H9 (cell line): ENCODE results near the gene OR2T29. TPM values are rescaled to one million over a fixed set of nuclear protein-coding genes. Genes with fewer than 3 reads are reported as not detected.
"Not testable (repeated sequence)": the region's sequence is repeated elsewhere in the genome, so short reads cannot be mapped to it uniquely, and the experiment has no call there.

Experiments
- DNase-seq: peaks from one replicate; pipeline ENCODE4 v3.0.0-alpha.2; 2017
- H2AFZ ChIP-seq: one replicate; pipeline ENCODE4 v1.6.1; 2013; ENCODE audit warnings: mild to moderate bottlenecking, low read length, control low read depth, moderate library complexity
- H2AK5ac ChIP-seq: 2 replicates; pipeline ENCODE4 v1.6.1; 2013; ENCODE audit warnings: low read length, control low read depth, mixed read lengths; ENCODE audit not compliant: insufficient read length
- H2BK120ac ChIP-seq: one replicate; pipeline ENCODE4 v1.6.1; 2013; ENCODE audit warnings: low read depth, mild to moderate bottlenecking, low read length, control low read depth, inconsistent platforms; ENCODE audit not compliant: poor library complexity, severe bottlenecking
- H2BK12ac ChIP-seq: 2 replicates; pipeline ENCODE4 v1.6.1; 2013; ENCODE audit warnings: low read length, control low read depth, mixed read lengths, low read depth; ENCODE audit not compliant: insufficient read length
- H2BK15ac ChIP-seq: 2 replicates; pipeline ENCODE4 v1.6.1; 2013; ENCODE audit warnings: low read depth, low read length, control low read depth
- H2BK20ac ChIP-seq: one replicate; pipeline ENCODE4 v1.6.1; 2013; ENCODE audit warnings: low read depth, mild to moderate bottlenecking, low read length, control low read depth, inconsistent platforms; ENCODE audit not compliant: poor library complexity, severe bottlenecking
- H2BK5ac ChIP-seq: 2 replicates; pipeline ENCODE4 v1.6.1; 2013; ENCODE audit warnings: low read length, control low read depth, mixed read lengths; ENCODE audit not compliant: insufficient read length
- H3K14ac ChIP-seq: 2 replicates; pipeline ENCODE4 v1.6.1; 2013; ENCODE audit warnings: low read length, control low read depth; ENCODE audit not compliant: insufficient read depth
- H3K18ac ChIP-seq: 2 replicates; pipeline ENCODE4 v1.6.1; 2013; ENCODE audit warnings: low read depth, mild to moderate bottlenecking, mixed read lengths, low read length, control low read depth; ENCODE audit not compliant: insufficient read length
- H3K23ac ChIP-seq: 2 replicates; pipeline ENCODE4 v1.6.1; 2013; ENCODE audit warnings: low read length, control low read depth, mixed read lengths, low read depth; ENCODE audit not compliant: insufficient read length
- H3K23me2 ChIP-seq: 2 replicates; pipeline ENCODE4 v1.6.1; 2013; ENCODE audit warnings: low read depth, mild to moderate bottlenecking, mixed read lengths, low read length, control low read depth; ENCODE audit not compliant: insufficient read length, poor library complexity, severe bottlenecking
- H3K27ac ChIP-seq: 2 replicates; pipeline ENCODE4 v1.5.1; 2013; ENCODE audit warnings: low read length, control low read depth, mixed read lengths, low read depth; ENCODE audit not compliant: insufficient read length
- H3K27me3 ChIP-seq: 2 replicates; pipeline ENCODE4 v1.6.1; 2013; ENCODE audit warnings: low read length, control low read depth, inconsistent platforms; ENCODE audit not compliant: insufficient read depth
- H3K4ac ChIP-seq: 2 replicates; pipeline ENCODE4 v1.6.1; 2013; ENCODE audit warnings: low read depth, mild to moderate bottlenecking, control low read depth, inconsistent platforms, low read length, moderate library complexity
- H3K4me1 ChIP-seq: 2 replicates; pipeline ENCODE4 v1.6.1; 2013; ENCODE audit warnings: low read length, control low read depth, inconsistent platforms; ENCODE audit not compliant: insufficient read depth
- H3K4me2 ChIP-seq: 2 replicates; pipeline ENCODE4 v1.6.1; 2013; ENCODE audit warnings: low read length, control low read depth, mixed read lengths; ENCODE audit not compliant: insufficient read length, insufficient read depth
- H3K56ac ChIP-seq: 2 replicates; pipeline ENCODE4 v1.6.1; 2013; ENCODE audit warnings: low read depth, mild to moderate bottlenecking, mixed read lengths, low read length, control low read depth; ENCODE audit not compliant: insufficient read length
- H3K79me1 ChIP-seq: 2 replicates; pipeline ENCODE4 v1.6.1; 2013; ENCODE audit warnings: low read depth, mild to moderate bottlenecking, moderate library complexity, low read length, control low read depth, inconsistent platforms; ENCODE audit not compliant: insufficient read depth, poor library complexity, severe bottlenecking
- H3K79me2 ChIP-seq: 2 replicates; pipeline ENCODE4 v1.6.1; 2013; ENCODE audit warnings: low read length, control low read depth, inconsistent platforms; ENCODE audit not compliant: insufficient read depth
- H3K9ac ChIP-seq: 2 replicates; pipeline ENCODE4 v1.6.1; 2013; ENCODE audit warnings: low read length, control low read depth, mixed read lengths; ENCODE audit not compliant: insufficient read length; ENCODE audit errors: extremely low read depth
- H3K9me3 ChIP-seq: one replicate; pipeline ENCODE4 v1.6.1; 2013; ENCODE audit warnings: low read depth, low read length, inconsistent platforms; ENCODE audit not compliant: control insufficient read depth
- H3T11ph ChIP-seq: one replicate; pipeline ENCODE4 v1.6.1; 2013; ENCODE audit warnings: mild to moderate bottlenecking, low read length, control low read depth, inconsistent platforms
- H4K20me1 ChIP-seq: one replicate; pipeline ENCODE4 v1.6.1; 2013; ENCODE audit not compliant: control insufficient read depth, insufficient read length, insufficient read depth
- H4K5ac ChIP-seq: 2 replicates; pipeline ENCODE4 v1.6.1; 2013; ENCODE audit warnings: low read depth, mild to moderate bottlenecking, mixed read lengths, low read length, control low read depth; ENCODE audit not compliant: insufficient read length
- H4K8ac ChIP-seq: replicated peaks from 2 replicates; pipeline ENCODE4 v1.6.1; 2013; ENCODE audit warnings: low read length, control low read depth, mixed read lengths, low read depth; ENCODE audit not compliant: insufficient read length
- H4K91ac ChIP-seq: 2 replicates; pipeline ENCODE4 v1.6.1; 2013; ENCODE audit warnings: low read depth, mild to moderate bottlenecking, moderate library complexity, mixed read lengths, low read length, control low read depth; ENCODE audit not compliant: insufficient read length
- H3K27ac Mint-ChIP-seq, 3 experiments: 2 replicates in 2 of 3; 3 replicates in 1 of 3; pipeline ENCODE4 v1.8.0; 2020 to 2021; ENCODE audit warnings: mixed read lengths in 3 of 3, mild to moderate bottlenecking in 1 of 3, moderate library complexity in 1 of 3
- H3K27me3 Mint-ChIP-seq: 2 replicates; pipeline ENCODE4 v1.8.0; 2021; ENCODE audit warnings: low read depth, mild to moderate bottlenecking, moderate library complexity, mixed read lengths
- H3K36me3 Mint-ChIP-seq, 3 experiments: 2 replicates in 2 of 3; 3 replicates in 1 of 3; pipeline ENCODE4 v1.8.0; 2020 to 2021; ENCODE audit warnings: low read depth in 3 of 3, mixed read lengths in 3 of 3; ENCODE audit not compliant: insufficient read depth in 1 of 3
- H3K4me1 Mint-ChIP-seq, 2 experiments: 2 replicates each; pipeline ENCODE4 v1.8.0; 2020; ENCODE audit warnings: mixed read lengths in 2 of 2
- H3K4me3 Mint-ChIP-seq, 2 experiments: 2 replicates in 1 of 2; 3 replicates in 1 of 2; pipeline ENCODE4 v1.8.0; 2020 to 2021; ENCODE audit warnings: mild to moderate bottlenecking in 2 of 2, mixed read lengths in 2 of 2, moderate library complexity in 1 of 2
- H3K9me3 Mint-ChIP-seq, 2 experiments: 2 replicates in 1 of 2; 3 replicates in 1 of 2; pipeline ENCODE4 v1.8.0; 2020; ENCODE audit warnings: mild to moderate bottlenecking in 2 of 2, mixed read lengths in 2 of 2, moderate library complexity in 1 of 2
- WGBS: extraction: QIAGEN DNeasy Blood & Tissue Kit; methylation state at CpG from one replicate; pipeline ENCODE4 v1.1.7; 2013; ENCODE audit warnings: missing lambda C conversion rate, low lambda C conversion rate, mixed read lengths; ENCODE audit not compliant: insufficient read length; ENCODE audit errors: extremely low coverage; 5-methylcytosine and 5-hydroxymethylcytosine counted together
- total RNA-seq: library from RNA; stranded (reverse); gene quantifications from 2 replicates; pipeline ENCODE4 v1.2.1, GENCODE V29; 2021

The OR2T29 gene
- total RNA-seq, 1 experiment from 2014 or later: not detected

- H3K14ac ChIP-seq, H3K56ac ChIP-seq, H3K4me2 ChIP-seq, H3K27ac Mint-ChIP-seq, H3K9ac ChIP-seq, H2BK120ac ChIP-seq, H3K79me2 ChIP-seq, H3T11ph ChIP-seq, H3K4me1 Mint-ChIP-seq, H2AFZ ChIP-seq, H4K20me1 ChIP-seq, H3K27me3 ChIP-seq, H3K18ac ChIP-seq, H2BK5ac ChIP-seq, H3K9me3 ChIP-seq, H4K91ac ChIP-seq, H2AK5ac ChIP-seq, H3K27me3 Mint-ChIP-seq, H3K79me1 ChIP-seq, H2BK12ac ChIP-seq, H4K5ac ChIP-seq, H2BK15ac ChIP-seq, H3K4me3 Mint-ChIP-seq, H4K8ac ChIP-seq, DNase-seq, H2BK20ac ChIP-seq, H3K23ac ChIP-seq, H3K23me2 ChIP-seq, H3K4ac ChIP-seq, H3K4me1 ChIP-seq, H3K27ac ChIP-seq, H3K36me3 Mint-ChIP-seq: not testable (repeated sequence)
- WGBS: no CpG with 5 or more reads among the region's 11 CpGs
- H3K9me3 Mint-ChIP-seq: peaks cover 24% of the 10 kb centered on the region in 2 experiments
These were observed 3.2 kb upstream of the OR2T29 start for GRCh38 chr1:248565530-248566373.

- H2BK20ac ChIP-seq, H3K27ac Mint-ChIP-seq, H4K20me1 ChIP-seq, H3K23ac ChIP-seq, H3K23me2 ChIP-seq, H3K27me3 ChIP-seq, H3K4me1 Mint-ChIP-seq, H4K5ac ChIP-seq, H3K9ac ChIP-seq, H4K91ac ChIP-seq, H2BK5ac ChIP-seq, H3K18ac ChIP-seq, H3K79me1 ChIP-seq, H3K4me2 ChIP-seq, H3K4me3 Mint-ChIP-seq, H3K79me2 ChIP-seq, H2AFZ ChIP-seq, H3K9me3 ChIP-seq, H3K27me3 Mint-ChIP-seq, H2BK12ac ChIP-seq, H3K4ac ChIP-seq, H3K4me1 ChIP-seq, H3K14ac ChIP-seq, H2AK5ac ChIP-seq, H3K9me3 Mint-ChIP-seq, H3K36me3 Mint-ChIP-seq, H3T11ph ChIP-seq, DNase-seq, H4K8ac ChIP-seq, H2BK120ac ChIP-seq, H3K27ac ChIP-seq, H2BK15ac ChIP-seq, H3K56ac ChIP-seq: not testable (repeated sequence)
- no CpG with 5 or more reads among the region's 6 CpGs for WGBS
These were observed 11.5 kb downstream of the OR2T29 start for GRCh38 chr1:248551027-248551426.
